AG04450 (cell line): ENCODE measurements around the gene MLST8. TPM values are rescaled to one million over a fixed set of nuclear protein-coding genes. Genes with fewer than 3 reads are reported as not detected.

Experiments
- CTCF ChIA-PET: fragments of 300-600, 350-600 bp; formaldehyde crosslinking; extraction: SDS; loops from one replicate; lab custom pipeline; 2022; ENCODE audit warnings: antibody characterized with exemption, inconsistent platforms; lab: Charles Lee
- POLR2A ChIA-PET: fragments of 350-600 bp; formaldehyde crosslinking; extraction: SDS; loops from one replicate; lab custom pipeline; 2021; ENCODE audit warnings: antibody characterized with exemption, inconsistent platforms; lab: Yijun Ruan, JAX
- DNase-seq: peaks from one replicate; pipeline ENCODE4 v3.0.0-alpha.2; 2011; ENCODE audit warnings: low read depth, low spot score
- H3K27ac ChIP-seq: one replicate; pipeline ENCODE4 v1.5.1; 2012; ENCODE audit warnings: low read depth, low read length, control low read depth
- H3K27me3 ChIP-seq: one replicate; pipeline ENCODE4 v1.6.0; 2012; ENCODE audit warnings: low read length; ENCODE audit not compliant: control insufficient read depth, insufficient read depth
- H3K4me3 ChIP-seq: 2 replicates; pipeline ENCODE4 v1.5.1; 2011; ENCODE audit warnings: mild to moderate bottlenecking, low read depth, low read length, control low read depth
- H3K9me3 ChIP-seq: 2 replicates; pipeline ENCODE4 v1.5.1; 2012; ENCODE audit warnings: low read length; ENCODE audit not compliant: control insufficient read depth, insufficient read depth
- polyA plus RNA-seq: library from polyadenylated mRNA; depleted of rRNA; stranded (reverse); fragments of >200 nt; gene quantifications from 2 replicates; pipeline ENCODE4 v1.2.3, GENCODE V29; 2011
- TF ChIP-seq, protein P1 (sequence below): IDR thresholded peaks from 2 replicates; pipeline ENCODE4 v1.5.1; 2011; ENCODE audit warnings: low read depth, low read length, control low read depth, inconsistent platforms

MLST8 gene
- polyA plus RNA-seq, 1 experiment, result 41.1 TPM

DNA sequence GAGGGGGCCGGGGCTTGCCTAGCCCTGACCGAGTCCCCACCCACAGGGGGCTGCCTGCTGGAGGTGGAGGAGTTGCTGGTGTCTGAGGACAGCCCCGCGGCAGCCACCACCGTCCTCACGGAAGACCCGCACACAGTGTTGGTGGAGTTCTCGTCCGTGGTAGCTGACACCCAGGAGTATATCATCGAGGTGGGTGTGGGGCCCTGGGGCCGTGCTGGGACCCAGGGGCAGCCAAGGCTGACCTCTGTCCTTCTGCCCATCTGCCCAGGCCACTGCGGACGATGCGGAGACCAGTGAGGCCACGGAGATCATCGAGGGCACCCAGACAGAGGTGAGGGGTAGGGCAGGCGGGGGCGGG, 29.5 kb downstream of the MLST8 start:
- ChIA-PET CTCF (no interaction called here), POLR2A (no interaction called here)
- no peaks in the 10 kb centered on the region; the same call in 1 of the 2 replicates for H3K9me3 ChIP-seq
- H3K27ac ChIP-seq, result no peak overlapping the region
- no peak for DNase-seq
- H3K4me3 ChIP-seq, result no peak overlapping the region
- H3K27me3 ChIP-seq, result peaks cover 13% of the 10 kb centered on the region
- TF ChIP-seq, protein P1, sequence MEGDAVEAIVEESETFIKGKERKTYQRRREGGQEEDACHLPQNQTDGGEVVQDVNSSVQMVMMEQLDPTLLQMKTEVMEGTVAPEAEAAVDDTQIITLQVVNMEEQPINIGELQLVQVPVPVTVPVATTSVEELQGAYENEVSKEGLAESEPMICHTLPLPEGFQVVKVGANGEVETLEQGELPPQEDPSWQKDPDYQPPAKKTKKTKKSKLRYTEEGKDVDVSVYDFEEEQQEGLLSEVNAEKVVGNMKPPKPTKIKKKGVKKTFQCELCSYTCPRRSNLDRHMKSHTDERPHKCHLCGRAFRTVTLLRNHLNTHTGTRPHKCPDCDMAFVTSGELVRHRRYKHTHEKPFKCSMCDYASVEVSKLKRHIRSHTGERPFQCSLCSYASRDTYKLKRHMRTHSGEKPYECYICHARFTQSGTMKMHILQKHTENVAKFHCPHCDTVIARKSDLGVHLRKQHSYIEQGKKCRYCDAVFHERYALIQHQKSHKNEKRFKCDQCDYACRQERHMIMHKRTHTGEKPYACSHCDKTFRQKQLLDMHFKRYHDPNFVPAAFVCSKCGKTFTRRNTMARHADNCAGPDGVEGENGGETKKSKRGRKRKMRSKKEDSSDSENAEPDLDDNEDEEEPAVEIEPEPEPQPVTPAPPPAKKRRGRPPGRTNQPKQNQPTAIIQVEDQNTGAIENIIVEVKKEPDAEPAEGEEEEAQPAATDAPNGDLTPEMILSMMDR, result no peak

DNA sequence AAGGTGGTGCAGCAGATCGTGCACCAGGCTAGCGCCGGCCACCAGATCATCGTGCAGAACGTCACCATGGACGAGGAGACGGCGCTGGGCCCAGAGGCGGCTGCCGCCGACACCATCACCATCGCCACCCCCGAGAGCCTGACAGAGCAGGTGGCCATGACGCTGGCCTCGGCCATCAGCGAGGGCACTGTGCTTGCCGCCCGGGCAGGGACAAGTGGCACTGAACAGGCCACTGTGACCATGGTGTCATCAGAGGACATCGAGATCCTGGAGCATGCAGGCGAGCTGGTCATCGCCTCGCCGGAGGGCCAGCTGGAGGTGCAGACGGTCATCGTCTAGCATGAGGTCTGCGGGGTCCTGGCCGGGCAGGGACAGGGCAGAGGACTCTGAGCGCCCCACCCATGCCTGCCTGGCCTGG, 30.0 kb downstream of the MLST8 start:
- Histone ChIP-seq H3K27ac (no peak overlapping the region), H3K4me3 (no peak overlapping the region), H3K9me3 (no peaks in the 10 kb centered on the region; the same call in 1 of the 2 replicates), H3K27me3 (peaks cover 13% of the 10 kb centered on the region)
- no peak for DNase-seq
- ChIA-PET CTCF (interaction anchor here (0.7 kb wide), 1 partner anchor 227 kb away, joined by 9 read pairs; no protein-coding TSS in a partner anchor), POLR2A (interaction anchor here (1.2 kb wide), 1 partner anchor 21 kb away, joined by 3 read pairs; the partner anchor contains the start of gene PGP)
- TF ChIP-seq, protein P1, result no peak

DNA sequence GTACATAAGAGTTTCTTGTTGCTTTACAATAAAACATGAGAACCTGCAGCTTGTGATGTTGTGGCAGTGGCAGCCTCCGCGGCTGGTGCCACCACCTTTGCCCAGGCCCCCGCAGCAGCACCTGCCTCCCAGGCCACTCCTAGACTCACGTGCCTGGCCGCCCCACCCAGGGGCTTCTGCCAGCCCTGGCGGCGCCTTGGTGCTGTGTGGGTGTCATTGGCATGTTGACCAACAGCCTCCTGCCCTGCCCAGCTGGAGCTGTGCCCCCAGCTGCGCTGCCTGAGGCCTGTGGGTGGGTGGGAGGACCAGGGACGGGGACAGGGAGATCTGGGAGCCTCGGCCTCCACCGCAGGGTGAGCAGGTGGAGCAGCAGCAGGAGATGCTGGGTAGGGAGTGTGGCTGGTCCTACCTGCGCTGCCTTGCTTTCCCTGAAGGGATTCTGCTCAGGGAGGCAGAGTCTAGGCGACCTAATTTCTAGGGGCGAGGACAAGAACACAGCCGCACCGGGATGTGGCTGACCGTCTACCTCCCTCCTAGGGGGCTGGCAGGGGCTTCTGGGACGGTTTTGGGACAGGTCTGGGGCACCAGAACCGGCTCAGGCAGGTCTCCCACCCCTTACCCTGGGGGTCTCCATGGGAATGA, 30.6 kb downstream of the MLST8 start:
- no peaks in the 10 kb centered on the region; the same call in 1 of the 2 replicates for H3K9me3 ChIP-seq
- peaks cover 13% of the 10 kb centered on the region for H3K27me3 ChIP-seq
- TF ChIP-seq, protein P1, result no peak
- POLR2A ChIA-PET, result interaction anchor here (0.8 to 1.2 kb wide), 4 partner anchors 15 to 80 kb away, joined by 3 to 4 read pairs (median 3); partner anchors contain the start of genes PGP and TRAF7
- DNase-seq, result no peak
- no peak overlapping the region for H3K4me3 ChIP-seq
- CTCF ChIA-PET, result interaction anchor here (0.7 kb wide), 1 partner anchor 227 kb away, joined by 9 read pairs; no protein-coding TSS in a partner anchor
- no peak overlapping the region for H3K27ac ChIP-seq

DNA sequence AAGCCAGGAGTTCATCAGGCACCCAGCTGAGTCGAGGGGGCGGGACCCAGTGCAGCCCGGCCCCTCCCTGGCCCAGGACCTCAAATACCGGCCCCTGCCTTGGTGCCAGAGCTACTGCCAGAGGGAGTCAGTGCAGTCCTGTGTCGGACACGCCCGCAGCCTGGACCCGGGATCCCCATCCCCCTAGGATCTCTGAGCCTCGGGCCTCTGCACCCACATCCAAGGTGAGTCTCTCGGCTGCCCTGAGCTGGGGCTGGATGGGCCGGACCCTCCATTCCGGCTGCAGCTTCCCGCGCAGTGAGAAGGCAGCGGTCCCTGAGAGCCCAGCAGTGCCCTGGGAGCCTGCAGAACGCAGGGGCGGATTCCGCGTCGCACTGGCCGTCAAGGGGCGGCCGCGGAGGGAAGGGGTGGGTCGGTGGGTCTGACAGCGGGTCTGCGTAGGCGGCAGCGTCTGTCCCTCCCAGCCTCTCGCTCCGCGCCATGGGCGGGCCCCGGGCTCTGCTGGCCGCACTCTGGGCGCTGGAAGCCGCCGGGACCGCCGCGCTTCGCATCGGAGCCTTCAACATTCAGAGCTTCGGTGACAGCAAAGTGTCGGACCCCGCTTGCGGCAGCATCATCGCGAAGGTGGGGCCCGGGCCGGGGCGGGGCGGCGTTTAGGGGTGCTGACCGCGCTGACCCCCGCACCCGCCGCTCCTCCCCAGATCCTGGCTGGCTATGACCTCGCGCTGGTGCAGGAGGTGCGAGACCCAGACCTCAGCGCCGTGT, 31.3 kb downstream of the MLST8 start, which contains the start of gene DNASE1L2:
Gene DNASE1L2 (plus strand): TSS at position 108 of the 765 bp plus-strand sequence. CDS start 373 bp downstream, at position 481.
- no peak for DNase-seq
- no peaks in the 10 kb centered on the region; the same call in 1 of the 2 replicates for H3K9me3 ChIP-seq
- CTCF ChIA-PET, result interaction anchor here (1.0 kb wide), 1 partner anchor 14 kb away, joined by 4 read pairs; the partner anchor contains the start of gene ECI1
- TF ChIP-seq, protein P1, result no peak
- H3K27ac ChIP-seq, result no peak within 1 kb of the TSS
- peak within 1 kb of the TSS; percentile 36 for H3K4me3 ChIP-seq
- H3K27me3 ChIP-seq, result peaks cover 13% of the 10 kb centered on the region
- POLR2A ChIA-PET, result interaction anchor here (0.8 to 1.2 kb wide), 5 partner anchors 14 to 81 kb away, joined by 3 to 4 read pairs (median 3); partner anchors contain the start of genes PGP and TRAF7
